GM12878 (cell line): ENCODE results near the gene NOP9. TPM values are rescaled to one million over a fixed set of nuclear protein-coding genes. Genes with fewer than 3 reads are reported as not detected.
A peak's percentile ranks its signal among the peaks of the same experiment; 100 is the strongest.

Source experiments
- ATAC-seq: fragments of 200-7000 bp; cut with Tn5 transposase; 3 replicates; pipeline ENCODE4 v1.9.1; 2020; ENCODE audit warnings: mild to moderate bottlenecking, moderate library complexity
- BruUV-seq: library from RNA; stranded (reverse); fragments of 400-500 nt; replicated peaks from 2 replicates; lab custom pipeline; 2021; lab: Mats Ljungman, UMichigan
- CTCF ChIA-PET: fragments of 300-600 bp; sonication (Branson Sonifier 250); formaldehyde crosslinking; extraction: SDS; loops from one replicate; lab custom pipeline; 2021; ENCODE audit warnings: inconsistent platforms; lab: Yijun Ruan, JAX
- POLR2A ChIA-PET: fragments of 350-600 bp; formaldehyde crosslinking; extraction: SDS; loops from one replicate; lab custom pipeline; 2021; ENCODE audit warnings: inconsistent platforms; lab: Charles Lee
- RAD21 ChIA-PET: fragments of 300-600 bp; sonication (Branson Sonifier 250); formaldehyde crosslinking; loops from one replicate; lab custom pipeline; 2023; ENCODE audit warnings: antibody characterized with exemption; ENCODE audit not compliant: unreplicated experiment; lab: Charles Lee
- SMC1A ChIA-PET: fragments of 300-600 bp; sonication (Branson Sonifier 250); formaldehyde crosslinking; loops from one replicate; lab custom pipeline; 2023; ENCODE audit not compliant: unreplicated experiment, uncharacterized antibody; lab: Charles Lee
- DNase-seq: peaks from one replicate; pipeline ENCODE4 v3.0.0-alpha.2; 2011; ENCODE audit warnings: low read depth, low spot score
- FAIRE-seq: peaks from 3 replicates; lab custom pipeline; 2011; peaks lifted over from hg19 to GRCh38; lab: Jason Lieb, UNC
- H2AFZ ChIP-seq: 2 replicates; pipeline ENCODE4 v1.6.0; 2011; ENCODE audit warnings: low read depth, low read length, control low read depth; ENCODE audit not compliant: control insufficient read depth
- H3K27ac ChIP-seq: 2 replicates; pipeline ENCODE4 v1.5.1; 2011; ENCODE audit warnings: control low read depth; ENCODE audit not compliant: control insufficient read depth, insufficient read depth
- H3K27me3 ChIP-seq, 2 experiments: replicated peaks in 1 of 2; 2 replicates each; pipeline versions ENCODE4 v1.6.0 to v1.6.1; 2011; ENCODE audit warnings: low read length in 1 of 2; ENCODE audit not compliant: control insufficient read depth in 2 of 2, insufficient read depth in 2 of 2
- H3K36me3 ChIP-seq, 2 experiments: 2 replicates each; pipeline ENCODE4 v1.5.1; 2011; ENCODE audit warnings: low read length in 1 of 2; ENCODE audit not compliant: control insufficient read depth in 2 of 2, insufficient read depth in 2 of 2
- H3K4me1 ChIP-seq: 2 replicates; pipeline ENCODE4 v1.6.1; 2011; ENCODE audit warnings: mild to moderate bottlenecking, low read length, moderate library complexity, mixed read lengths; ENCODE audit not compliant: control insufficient read depth, insufficient read depth
- H3K4me2 ChIP-seq: 2 replicates; pipeline ENCODE4 v1.6.0; 2011; ENCODE audit warnings: control low read depth; ENCODE audit not compliant: control insufficient read depth, insufficient read depth
- H3K4me3 ChIP-seq: fragments of 200-600 bp; sonication (generic); 2 replicates; pipeline ENCODE4 v1.5.1; 2016
- H3K79me2 ChIP-seq: 2 replicates; pipeline ENCODE4 v1.6.0; 2011; ENCODE audit warnings: low read length; ENCODE audit not compliant: control insufficient read depth, insufficient read depth
- H3K9ac ChIP-seq: 2 replicates; pipeline ENCODE4 v1.8.0; 2011; ENCODE audit warnings: low read length, control low read depth, mixed read lengths; ENCODE audit not compliant: control insufficient read depth, insufficient read depth
- H3K9me3 ChIP-seq: replicated peaks from 3 replicates; pipeline ENCODE4 v1.5.1; 2011; ENCODE audit warnings: mild to moderate bottlenecking, low read length; ENCODE audit not compliant: control insufficient read depth, insufficient read depth
- H4K20me1 ChIP-seq: 2 replicates; pipeline ENCODE4 v1.6.0; 2011; ENCODE audit not compliant: control insufficient read depth, insufficient read depth
- ASH2L ChIP-seq: fragments of 300-600, 200-600 bp; sonication (generic); IDR thresholded peaks from 2 replicates; pipeline ENCODE4 v1.6.1; 2017; ENCODE audit warnings: low read depth, mild to moderate bottlenecking, borderline replicate concordance
- CHD4 ChIP-seq: fragments of 200-600 bp; sonication (generic); IDR thresholded peaks from 2 replicates; pipeline ENCODE4 v1.6.1; 2016; ENCODE audit warnings: mild to moderate bottlenecking
- EGR1 ChIP-seq, 2 experiments: IDR thresholded peaks; 1 replicate in 1 of 2; 2 replicates in 1 of 2; pipeline ENCODE4 v1.6.1; 2011 to 2012; ENCODE audit warnings: low read depth in 2 of 2, low read length in 2 of 2, borderline replicate concordance in 1 of 2, mild to moderate bottlenecking in 1 of 2, moderate library complexity in 1 of 2
- FOXM1 ChIP-seq: IDR thresholded peaks from 2 replicates; pipeline ENCODE4 v1.6.1; 2012; ENCODE audit warnings: low read depth, mild to moderate bottlenecking, inconsistent platforms, low read length, moderate library complexity
- MEF2A ChIP-seq: IDR thresholded peaks from 2 replicates; pipeline ENCODE4 v1.6.1; 2011; ENCODE audit warnings: low read depth, mild to moderate bottlenecking, low read length, moderate library complexity; ENCODE audit not compliant: insufficient read depth
- MLLT1 ChIP-seq: fragments of 450-650 bp; IDR thresholded peaks from 2 replicates; pipeline ENCODE4 v1.6.1; 2016; ENCODE audit warnings: mild to moderate bottlenecking
- NFYA ChIP-seq: IDR thresholded peaks from 2 replicates; pipeline ENCODE4 v1.6.1; 2011; ENCODE audit warnings: low read depth, mild to moderate bottlenecking, low read length, improper control_type of control experiment, borderline replicate concordance
- NR2C1 ChIP-seq: fragments of 450-650 bp; IDR thresholded peaks from 2 replicates; pipeline ENCODE4 v1.6.1; 2017; ENCODE audit warnings: antibody characterized with exemption, mild to moderate bottlenecking, moderate library complexity
- NR2C2 ChIP-seq: IDR thresholded peaks from 2 replicates; pipeline ENCODE4 v1.6.1; 2011; ENCODE audit warnings: borderline replicate concordance, low read depth; ENCODE audit not compliant: control insufficient read depth, insufficient read length
- PAX5 ChIP-seq: IDR thresholded peaks from 2 replicates; pipeline ENCODE4 v1.6.1; 2011; ENCODE audit warnings: low read depth, low read length, borderline replicate concordance
- POLR2A ChIP-seq: IDR thresholded peaks from 2 replicates; pipeline ENCODE4 v1.6.1; 2011; ENCODE audit warnings: low read depth, mild to moderate bottlenecking, low read length
- SIX5 ChIP-seq: IDR thresholded peaks from 2 replicates; pipeline ENCODE4 v1.6.1; 2011; ENCODE audit warnings: mild to moderate bottlenecking, low read depth, low read length, moderate library complexity; ENCODE audit not compliant: severe bottlenecking
- SP1 ChIP-seq: IDR thresholded peaks from one replicate; pipeline ENCODE4 v1.6.1; 2011; ENCODE audit warnings: low read depth, low read length
- TAF1 ChIP-seq: IDR thresholded peaks from 2 replicates; pipeline ENCODE4 v1.6.1; 2011; ENCODE audit warnings: mild to moderate bottlenecking, low read depth, low read length, borderline replicate concordance
- TARDBP ChIP-seq: IDR thresholded peaks from 2 replicates; pipeline ENCODE4 v1.6.1; 2016; ENCODE audit warnings: borderline replicate concordance
- YBX1 ChIP-seq: fragments of 450-650 bp; IDR thresholded peaks from 2 replicates; pipeline ENCODE4 v1.6.1; 2016; ENCODE audit warnings: antibody characterized with exemption
- WGBS: methylation state at CpG from one replicate; pipeline ENCODE4 v1.1.6; 2016; ENCODE audit warnings: low lambda C conversion rate; ENCODE audit not compliant: insufficient replicate concordance, insufficient coverage; ENCODE audit errors: missing lambda C conversion rate; 5-methylcytosine and 5-hydroxymethylcytosine counted together
- in situ Hi-C: fragments of 300-500 bp; cut with MboI; formaldehyde crosslinking; loops from 9 replicates; pipeline ENCODE4 v1.14.3; 2018; ENCODE audit warnings: mixed read lengths
- intact Hi-C: fragments of 100-400 bp; cut with micrococcal nuclease; formaldehyde crosslinking; loops from one replicate; pipeline ENCODE4 v1.14.2; 2022; ENCODE audit not compliant: unreplicated experiment
- polyA plus RNA-seq, 11 experiments: library from polyadenylated mRNA; depleted of rRNA in 4 of 11; unstranded in 6 of 11; stranded (reverse) in 5 of 11; fragments of >200 nt; fragmentation: Nextera tagmentation in 4 of 11; fragmentation: Illumina TruSeq in 1 of 11; extraction: Ambion mirVana in 4 of 11; extraction: Trizol in 1 of 11; gene quantifications; 1 replicate in 1 of 11; 2 replicates in 10 of 11; pipeline versions ENCODE4 v1.2.1 to v1.2.3, GENCODE V29; 2011 to 2016; ENCODE audit warnings: inconsistent platforms in 2 of 11, missing spikeins in 2 of 11, low read depth in 1 of 11
- total RNA-seq, 4 experiments: library from RNA; depleted of rRNA in 3 of 4; stranded (reverse); fragments of >200 nt in 3 of 4; fragmentation: Illumina TruSeq in 1 of 4; extraction: Trizol in 1 of 4; gene quantifications; 2 replicates each; pipeline versions ENCODE4 v1.2.1 to v1.2.3, GENCODE V29; 2013 to 2021
- TF ChIP-seq, protein P1 (sequence below): IDR thresholded peaks from 2 replicates; pipeline ENCODE4 v1.6.1; 2011; ENCODE audit warnings: borderline replicate concordance, low read depth, mild to moderate bottlenecking, moderate library complexity, mixed read lengths, low read length; ENCODE audit not compliant: insufficient read depth; ENCODE audit errors: extremely low read length
- TF ChIP-seq, protein P2 (sequence below): fragments of 450-650 bp; IDR thresholded peaks from 2 replicates; pipeline ENCODE4 v1.6.1; 2018; ENCODE audit warnings: mild to moderate bottlenecking, low read depth, moderate library complexity; ENCODE audit not compliant: partially characterized antibody

The NOP9 gene
- total and polyA plus RNA-seq, 10 of the 15 experiments (the other 5 are each of a cell fraction or from before 2014, with no cell fraction given): 2.4 to 43.9 (median 20.3) TPM

DNA sequence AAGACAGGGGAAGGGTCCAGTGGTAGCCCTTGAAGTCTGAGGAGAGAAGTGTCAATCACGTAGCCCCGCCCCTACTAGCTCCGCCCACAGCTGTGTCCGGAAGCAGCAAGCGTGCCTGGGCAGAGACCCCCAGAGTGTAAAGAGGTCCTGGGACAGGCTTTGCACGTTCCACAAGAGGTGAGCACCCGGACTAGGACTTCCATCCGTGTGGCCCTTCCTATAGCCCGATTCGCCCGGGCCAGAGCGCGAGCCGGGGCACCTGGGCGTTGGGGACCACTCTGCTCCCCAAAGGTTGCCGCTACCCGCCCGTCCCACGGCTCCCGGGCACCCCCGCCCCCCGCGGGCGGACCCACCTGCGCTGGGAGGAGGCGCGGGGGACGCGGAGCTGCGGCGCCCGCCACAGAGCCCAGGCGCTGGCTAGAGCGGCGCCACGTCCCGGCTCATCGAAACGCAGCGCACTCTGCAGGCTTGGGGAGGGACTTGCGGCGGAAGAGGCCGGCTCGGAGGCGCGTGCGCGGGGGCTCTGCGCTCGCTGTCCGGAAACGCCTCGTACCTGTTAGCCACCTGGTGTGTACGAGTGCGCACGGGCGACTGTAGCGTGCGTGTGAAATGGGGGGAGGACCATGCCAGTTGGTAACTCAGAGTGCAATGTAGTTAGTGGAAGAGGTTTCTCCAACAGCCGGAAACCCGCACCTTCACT lies 28.4 kb upstream of the NOP9 start, which contains the start of gene RABGGTA:
Gene RABGGTA (minus strand): TSS at position 464 of the 700 bp plus-strand sequence. CDS start 482 bp downstream, outside the sequence.
- H3K4me3 ChIP-seq: peak within 1 kb of the TSS; percentile 88
- BruUV-seq: no TSS peak
- ChIA-PET RAD21 (interaction anchor here (0.8 to 5.6 kb wide), 12 partner anchors 9 to 125 kb away, joined by 3 to 59 read pairs (median 6); partner anchors contain the start of genes CIDEB, IPO4, IRF9 and PSME2), CTCF (interaction anchor here (0.6 to 17.1 kb wide), 19 partner anchors 9 to 160 kb away, joined by 3 to 269 read pairs (median 4); partner anchors contain the start of genes CBLN3, CHMP4A, CIDEB and DHRS1), POLR2A (interaction anchor here (0.5 to 10.9 kb wide), 17 partner anchors 9 to 160 kb away, joined by 3 to 171 read pairs (median 5); partner anchors contain the start of genes CIDEB, DHRS1, EMC9 and MDP1), SMC1A (interaction anchor here (1.0 to 8.9 kb wide), 14 partner anchors 8 to 171 kb away, joined by 3 to 141 read pairs (median 5); partner anchors contain the start of genes DCAF11, DHRS1, IPO4 and NOP9)
- FAIRE-seq (peak; percentile 76), ATAC-seq (peak; percentile 89), DNase-seq (peak; percentile 80)
- H3K9ac ChIP-seq: peak within 1 kb of the TSS; percentile 99
- peaks cover 3 to 18% of the 10 kb centered on the region in 2 experiments; a peak in 3 of 4 replicates for H3K36me3 ChIP-seq
- intact Hi-C loops (loop anchor here (1.0 to 2.0 kb wide), 4 partner anchors 24 to 54 kb away; partner anchors contain the start of genes MDP1 and TINF2), in situ Hi-C loops (no loop called here)
- no peaks in the 10 kb centered on the region for H4K20me1 ChIP-seq
- H3K9me3 ChIP-seq: no peaks in the 10 kb centered on the region
- H3K4me2 ChIP-seq: peak within 1 kb of the TSS; percentile 35
- H3K4me1 ChIP-seq: peaks cover 25% of the 10 kb centered on the region
- under 1% methylated on average over 52 of the region's 61 CpGs for WGBS
- no peaks in the 10 kb centered on the region for H3K27me3 ChIP-seq
- peak within 1 kb of the TSS; percentile 91 for H2AFZ ChIP-seq
- H3K79me2 ChIP-seq: peaks cover 14% of the 10 kb centered on the region
- H3K27ac ChIP-seq: peak within 1 kb of the TSS; percentile 99
- TF ChIP-seq SIX5 (peak; percentile 41), NR2C1 (peak; percentile 67), CHD4 (no peak), MEF2A (0 out of 2 replicates have a peak, but pooled peaks have one; percentile 55), TAF1 (0 out of 2 replicates have a peak, but pooled peaks have one; percentile 81), POLR2A (peak; percentile 93), PAX5 (peak; percentile 10; the same call in 1 of the 2 replicates), SP1 (peak; percentile 53), NR2C2 (no peak), FOXM1 (no peak), ASH2L (no peak), TARDBP (no peak), YBX1 (no peak), EGR1 (IDR thresholded peaks at IDR 0.05; ENCODE audit: borderline replicate concordance in 1 of 2, low read depth in 2 of 2, low read length in 2 of 2) (peak in 1 of 2 experiments; percentile 81; a peak in 2 of 3 replicates), NFYA (no peak), MLLT1 (peak; percentile 54; the same call in 1 of the 2 replicates)
- TF ChIP-seq, protein P1, sequence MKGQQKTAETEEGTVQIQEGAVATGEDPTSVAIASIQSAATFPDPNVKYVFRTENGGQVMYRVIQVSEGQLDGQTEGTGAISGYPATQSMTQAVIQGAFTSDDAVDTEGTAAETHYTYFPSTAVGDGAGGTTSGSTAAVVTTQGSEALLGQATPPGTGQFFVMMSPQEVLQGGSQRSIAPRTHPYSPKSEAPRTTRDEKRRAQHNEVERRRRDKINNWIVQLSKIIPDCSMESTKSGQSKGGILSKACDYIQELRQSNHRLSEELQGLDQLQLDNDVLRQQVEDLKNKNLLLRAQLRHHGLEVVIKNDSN: no peak
- TF ChIP-seq, protein P2, sequence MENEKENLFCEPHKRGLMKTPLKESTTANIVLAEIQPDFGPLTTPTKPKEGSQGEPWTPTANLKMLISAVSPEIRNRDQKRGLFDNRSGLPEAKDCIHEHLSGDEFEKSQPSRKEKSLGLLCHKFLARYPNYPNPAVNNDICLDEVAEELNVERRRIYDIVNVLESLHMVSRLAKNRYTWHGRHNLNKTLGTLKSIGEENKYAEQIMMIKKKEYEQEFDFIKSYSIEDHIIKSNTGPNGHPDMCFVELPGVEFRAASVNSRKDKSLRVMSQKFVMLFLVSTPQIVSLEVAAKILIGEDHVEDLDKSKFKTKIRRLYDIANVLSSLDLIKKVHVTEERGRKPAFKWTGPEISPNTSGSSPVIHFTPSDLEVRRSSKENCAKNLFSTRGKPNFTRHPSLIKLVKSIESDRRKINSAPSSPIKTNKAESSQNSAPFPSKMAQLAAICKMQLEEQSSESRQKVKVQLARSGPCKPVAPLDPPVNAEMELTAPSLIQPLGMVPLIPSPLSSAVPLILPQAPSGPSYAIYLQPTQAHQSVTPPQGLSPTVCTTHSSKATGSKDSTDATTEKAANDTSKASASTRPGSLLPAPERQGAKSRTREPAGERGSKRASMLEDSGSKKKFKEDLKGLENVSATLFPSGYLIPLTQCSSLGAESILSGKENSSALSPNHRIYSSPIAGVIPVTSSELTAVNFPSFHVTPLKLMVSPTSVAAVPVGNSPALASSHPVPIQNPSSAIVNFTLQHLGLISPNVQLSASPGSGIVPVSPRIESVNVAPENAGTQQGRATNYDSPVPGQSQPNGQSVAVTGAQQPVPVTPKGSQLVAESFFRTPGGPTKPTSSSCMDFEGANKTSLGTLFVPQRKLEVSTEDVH: no peak
